Measurements from ENCODE around the gene SIGLEC5. TPM values are rescaled to one million over a fixed set of nuclear protein-coding genes. Genes with fewer than 3 reads are reported as not detected.
"Not testable (repeated sequence)": the region's sequence is repeated elsewhere in the genome, so short reads cannot be mapped to it uniquely, and the experiment has no call there.

SIGLEC5 gene, protein sequence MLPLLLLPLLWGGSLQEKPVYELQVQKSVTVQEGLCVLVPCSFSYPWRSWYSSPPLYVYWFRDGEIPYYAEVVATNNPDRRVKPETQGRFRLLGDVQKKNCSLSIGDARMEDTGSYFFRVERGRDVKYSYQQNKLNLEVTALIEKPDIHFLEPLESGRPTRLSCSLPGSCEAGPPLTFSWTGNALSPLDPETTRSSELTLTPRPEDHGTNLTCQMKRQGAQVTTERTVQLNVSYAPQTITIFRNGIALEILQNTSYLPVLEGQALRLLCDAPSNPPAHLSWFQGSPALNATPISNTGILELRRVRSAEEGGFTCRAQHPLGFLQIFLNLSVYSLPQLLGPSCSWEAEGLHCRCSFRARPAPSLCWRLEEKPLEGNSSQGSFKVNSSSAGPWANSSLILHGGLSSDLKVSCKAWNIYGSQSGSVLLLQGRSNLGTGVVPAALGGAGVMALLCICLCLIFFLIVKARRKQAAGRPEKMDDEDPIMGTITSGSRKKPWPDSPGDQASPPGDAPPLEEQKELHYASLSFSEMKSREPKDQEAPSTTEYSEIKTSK
- total RNA-seq (2021) = not detected in 2 replicates
- Bru-seq, nascent RNA = not detected
- BruChase-seq, experiment 1, labeled RNA remaining after a 2-hour chase = not detected
- not detected for BruChase-seq, experiment 2, labeled RNA remaining after a 6-hour chase
- long read RNA-seq = 0 reads

DNA sequence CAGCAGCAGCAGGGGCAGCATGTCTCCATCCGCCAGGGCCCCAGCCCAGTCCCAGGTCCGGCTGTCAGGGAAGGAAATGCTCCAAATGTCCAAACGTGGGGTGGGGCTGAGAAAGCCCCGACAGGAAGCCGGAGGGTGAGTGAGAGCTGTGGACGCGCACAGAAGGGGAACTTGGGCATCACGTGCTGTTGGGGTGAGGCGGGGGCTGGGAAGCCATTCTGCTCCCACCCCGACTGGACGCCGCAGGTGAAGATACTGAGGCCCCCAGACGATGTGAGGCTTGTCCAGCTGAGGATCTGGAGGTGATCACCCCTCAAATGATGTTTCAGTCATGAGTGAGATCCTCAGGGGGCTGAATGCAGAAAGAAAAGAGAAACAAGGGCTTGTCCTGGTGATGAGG is at the start of gene SIGLEC5:
SIGLEC5 (minus strand) TSS at position 87 of the 400 bp plus-strand sequence; CDS start at position 21, 66 bp downstream.
- H3K4me2 ChIP-seq; H3K36me3 ChIP-seq (ENCODE audit: low read depth); intact Hi-C loops (cut with micrococcal nuclease; ENCODE audit: unreplicated experiment); H2AFZ ChIP-seq; H3K79me2 ChIP-seq (ENCODE audit: low read depth); H3K9me2 ChIP-seq (ENCODE audit: insufficient read depth); H3K9me3 ChIP-seq (ENCODE audit: insufficient read depth, low read depth); BruUV-seq (replicated peaks); H4K20me1 ChIP-seq (ENCODE audit: insufficient read depth); POLR2A ChIA-PET (ENCODE audit: unreplicated experiment); H3F3A ChIP-seq (ENCODE audit: insufficient read depth, low read depth); H3K4me1 ChIP-seq (replicated peaks; ENCODE audit: insufficient read depth); H3K4me3 ChIP-seq; CTCF ChIA-PET; H3K27ac ChIP-seq; DNase-seq: not testable (repeated sequence)
- H3K27me3 ChIP-seq (ENCODE audit: insufficient read depth, low read depth) = peaks cover 40% of the 10 kb centered on the region

DNA sequence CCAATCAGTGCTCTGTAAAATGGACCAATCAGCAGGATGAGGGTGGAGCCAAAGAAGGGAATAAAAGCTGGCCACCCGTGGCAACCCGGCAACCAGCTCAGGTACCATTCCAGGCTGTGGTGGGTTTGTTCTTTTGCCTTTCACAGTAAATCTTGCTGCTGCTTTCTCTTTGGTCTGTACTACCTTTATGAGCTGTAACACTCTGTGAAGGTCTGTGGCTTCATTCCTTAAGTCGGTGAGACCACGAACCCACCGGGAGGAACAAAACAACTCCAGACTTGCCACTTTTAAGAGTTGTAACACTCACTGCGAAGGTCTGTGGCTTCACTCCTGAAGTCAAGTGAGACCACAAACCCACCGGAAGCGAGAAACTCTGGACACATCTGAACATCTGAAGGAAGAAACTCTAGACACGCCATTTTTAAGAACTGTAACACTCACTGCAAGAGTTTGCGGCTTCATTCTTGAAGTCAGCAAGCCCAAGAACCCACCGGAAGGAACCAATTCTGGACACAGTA is 46.4 kb upstream of the SIGLEC5 start:
- no peaks in the 10 kb centered on the region for H3F3A ChIP-seq (ENCODE audit: insufficient read depth, low read depth)
- H3K9me2 ChIP-seq (ENCODE audit: insufficient read depth) = no peaks in the 10 kb centered on the region
- DNase-seq = no peak
- no peaks in the 10 kb centered on the region for H3K36me3 ChIP-seq (ENCODE audit: low read depth)
- no peaks in the 10 kb centered on the region for H4K20me1 ChIP-seq (ENCODE audit: insufficient read depth)
- intact Hi-C loops (cut with micrococcal nuclease; ENCODE audit: unreplicated experiment) = no loop called here
- POLR2A ChIA-PET (ENCODE audit: unreplicated experiment) = no interaction called here
- H2AFZ ChIP-seq = no peak overlapping the region
- CTCF ChIA-PET = no interaction called here
- no peaks in the 10 kb centered on the region for H3K9me3 ChIP-seq (ENCODE audit: insufficient read depth, low read depth)
- no TSS peak for BruUV-seq (replicated peaks)
- H3K4me1 ChIP-seq (replicated peaks; ENCODE audit: insufficient read depth) = no peaks in the 10 kb centered on the region
- no peak overlapping the region for H3K4me2 ChIP-seq
- TF ChIP-seq, protein P1, sequence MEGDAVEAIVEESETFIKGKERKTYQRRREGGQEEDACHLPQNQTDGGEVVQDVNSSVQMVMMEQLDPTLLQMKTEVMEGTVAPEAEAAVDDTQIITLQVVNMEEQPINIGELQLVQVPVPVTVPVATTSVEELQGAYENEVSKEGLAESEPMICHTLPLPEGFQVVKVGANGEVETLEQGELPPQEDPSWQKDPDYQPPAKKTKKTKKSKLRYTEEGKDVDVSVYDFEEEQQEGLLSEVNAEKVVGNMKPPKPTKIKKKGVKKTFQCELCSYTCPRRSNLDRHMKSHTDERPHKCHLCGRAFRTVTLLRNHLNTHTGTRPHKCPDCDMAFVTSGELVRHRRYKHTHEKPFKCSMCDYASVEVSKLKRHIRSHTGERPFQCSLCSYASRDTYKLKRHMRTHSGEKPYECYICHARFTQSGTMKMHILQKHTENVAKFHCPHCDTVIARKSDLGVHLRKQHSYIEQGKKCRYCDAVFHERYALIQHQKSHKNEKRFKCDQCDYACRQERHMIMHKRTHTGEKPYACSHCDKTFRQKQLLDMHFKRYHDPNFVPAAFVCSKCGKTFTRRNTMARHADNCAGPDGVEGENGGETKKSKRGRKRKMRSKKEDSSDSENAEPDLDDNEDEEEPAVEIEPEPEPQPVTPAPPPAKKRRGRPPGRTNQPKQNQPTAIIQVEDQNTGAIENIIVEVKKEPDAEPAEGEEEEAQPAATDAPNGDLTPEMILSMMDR (conservative IDR thresholded peaks at IDR 0.05) = no peak
- TF ChIP-seq EZH2 (IDR thresholded peaks at IDR 0.05; ENCODE audit: low read depth) = no peak
- no peak overlapping the region for H3K27ac ChIP-seq
- peaks cover 38% of the 10 kb centered on the region for H3K27me3 ChIP-seq (ENCODE audit: insufficient read depth, low read depth)
- no peak overlapping the region for H3K4me3 ChIP-seq
- no peaks in the 10 kb centered on the region for H3K79me2 ChIP-seq (ENCODE audit: low read depth)

DNA sequence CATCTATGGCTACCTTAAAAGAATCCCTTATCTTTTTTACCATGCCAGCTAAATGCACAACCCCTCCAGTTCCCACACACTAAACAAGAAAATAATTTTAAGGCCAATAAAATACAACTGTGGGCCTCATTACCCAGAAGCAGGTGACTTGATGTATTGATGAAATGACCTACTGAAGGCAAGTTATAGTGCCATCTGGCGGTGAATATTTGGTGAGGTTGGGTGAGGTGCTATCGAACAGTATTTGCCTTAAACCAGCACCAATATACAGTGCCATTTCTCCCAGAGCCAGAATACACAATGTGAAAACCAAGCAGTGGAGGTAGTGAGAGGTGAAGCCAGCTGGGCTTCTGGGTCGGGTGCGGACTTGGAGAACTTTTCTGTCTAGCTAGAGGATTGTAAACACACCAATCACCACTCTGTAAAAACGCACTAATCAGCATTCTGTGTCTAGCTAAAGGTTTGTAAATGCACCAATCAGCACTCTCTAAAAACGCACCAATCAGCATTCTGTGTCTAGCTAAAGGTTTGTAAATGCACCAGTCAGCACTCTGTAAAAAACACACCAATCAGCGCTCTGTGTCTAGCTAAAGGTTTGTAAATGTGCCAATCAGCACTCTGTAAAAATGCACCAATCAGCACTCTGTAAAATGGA is 45.8 kb upstream of the SIGLEC5 start:
- H3K79me2 ChIP-seq (ENCODE audit: low read depth); CTCF ChIA-PET; BruUV-seq (replicated peaks); H3K4me2 ChIP-seq; H3F3A ChIP-seq (ENCODE audit: insufficient read depth, low read depth); H3K4me3 ChIP-seq; H4K20me1 ChIP-seq (ENCODE audit: insufficient read depth); H3K36me3 ChIP-seq (ENCODE audit: low read depth); H3K9me2 ChIP-seq (ENCODE audit: insufficient read depth); intact Hi-C loops (cut with micrococcal nuclease; ENCODE audit: unreplicated experiment); H3K9me3 ChIP-seq (ENCODE audit: insufficient read depth, low read depth); H3K4me1 ChIP-seq (replicated peaks; ENCODE audit: insufficient read depth); POLR2A ChIA-PET (ENCODE audit: unreplicated experiment); H3K27ac ChIP-seq; H2AFZ ChIP-seq: not testable (repeated sequence)
- peaks cover 34% of the 10 kb centered on the region for H3K27me3 ChIP-seq (ENCODE audit: insufficient read depth, low read depth)
- TF ChIP-seq, protein P1 (conservative IDR thresholded peaks at IDR 0.05) = peak; percentile 69
- DNase-seq = peak; percentile 16 to 62
